ENCODE measurements around the gene MAK.

- TF ChIP-seq GATA2 (IDR thresholded peaks at IDR 0.05; ENCODE audit: low read depth, low read length) (no peak), GATA3 (IDR thresholded peaks at IDR 0.05; ENCODE audit: low read depth, low read length) (no peak)
These were observed 88.6 kb downstream of the MAK start for GRCh38 chr6:10749734-10750133.

Data from SH-SY5Y (cell line).